HL-60 (cell line): ENCODE results near the gene COPS7B.

Experiments
- POLR2AphosphoS5 ChIP-seq: IDR thresholded peaks from 2 replicates; pipeline ENCODE4 v1.6.1; 2012; ENCODE audit warnings: low read depth
- SPI1 ChIP-seq: IDR thresholded peaks from 2 replicates; pipeline ENCODE4 v1.6.1; 2012; ENCODE audit warnings: low read depth, mild to moderate bottlenecking, borderline replicate concordance
- TF ChIP-seq, protein P1 (sequence below): IDR thresholded peaks from one replicate; pipeline ENCODE4 v1.5.1; 2011; ENCODE audit warnings: low read length, control low read depth, inconsistent platforms; ENCODE audit not compliant: insufficient read depth

DNA sequence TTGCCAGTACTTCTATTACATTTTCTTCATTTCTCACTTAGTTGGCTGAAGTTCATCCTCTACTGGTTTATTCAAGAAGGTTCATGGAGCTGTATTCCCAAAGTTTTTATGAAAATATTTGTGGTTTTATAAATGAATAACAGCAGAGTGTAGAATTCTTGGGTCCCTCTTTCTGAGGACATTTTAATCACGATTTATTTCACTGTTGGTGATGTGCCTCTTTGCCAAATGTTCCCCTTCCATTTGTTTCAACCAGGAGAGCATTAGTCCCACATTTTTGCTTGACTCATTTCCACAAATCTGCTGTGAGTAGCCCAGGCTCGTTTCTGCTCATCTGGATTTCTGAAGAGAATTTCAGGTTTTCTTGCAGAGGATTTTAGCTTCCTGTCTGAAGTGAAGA lies 20.8 kb downstream of the COPS7B start:
- TF ChIP-seq SPI1, result no peak
- TF ChIP-seq, protein P1, sequence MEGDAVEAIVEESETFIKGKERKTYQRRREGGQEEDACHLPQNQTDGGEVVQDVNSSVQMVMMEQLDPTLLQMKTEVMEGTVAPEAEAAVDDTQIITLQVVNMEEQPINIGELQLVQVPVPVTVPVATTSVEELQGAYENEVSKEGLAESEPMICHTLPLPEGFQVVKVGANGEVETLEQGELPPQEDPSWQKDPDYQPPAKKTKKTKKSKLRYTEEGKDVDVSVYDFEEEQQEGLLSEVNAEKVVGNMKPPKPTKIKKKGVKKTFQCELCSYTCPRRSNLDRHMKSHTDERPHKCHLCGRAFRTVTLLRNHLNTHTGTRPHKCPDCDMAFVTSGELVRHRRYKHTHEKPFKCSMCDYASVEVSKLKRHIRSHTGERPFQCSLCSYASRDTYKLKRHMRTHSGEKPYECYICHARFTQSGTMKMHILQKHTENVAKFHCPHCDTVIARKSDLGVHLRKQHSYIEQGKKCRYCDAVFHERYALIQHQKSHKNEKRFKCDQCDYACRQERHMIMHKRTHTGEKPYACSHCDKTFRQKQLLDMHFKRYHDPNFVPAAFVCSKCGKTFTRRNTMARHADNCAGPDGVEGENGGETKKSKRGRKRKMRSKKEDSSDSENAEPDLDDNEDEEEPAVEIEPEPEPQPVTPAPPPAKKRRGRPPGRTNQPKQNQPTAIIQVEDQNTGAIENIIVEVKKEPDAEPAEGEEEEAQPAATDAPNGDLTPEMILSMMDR, result no peak
- no peak for TF ChIP-seq POLR2AphosphoS5
